Ascending aorta (tissue), 2 donors: ENCODE data around the gene ASTL. TPM values are rescaled to one million over a fixed set of nuclear protein-coding genes. Genes with fewer than 3 reads are reported as not detected.
"Not testable (repeated sequence)": the region's sequence is repeated elsewhere in the genome, so short reads cannot be mapped to it uniquely, and the experiment has no call there.

Source experiments
- DNase-seq, 2 donors: peaks; one replicate each; pipeline ENCODE4 v3.0.0-alpha.2; 2019; ENCODE audit warnings: low spot score in 2 of 2
- H3K27ac ChIP-seq, 2 donors: fragments of 200-600 bp; sonication (generic); one replicate each; pipeline ENCODE4 v1.5.1; 2016 to 2017; ENCODE audit warnings: mild to moderate bottlenecking in 1 of 2
- H3K27me3 ChIP-seq: fragments of 200-600 bp; sonication (generic); one replicate; pipeline ENCODE4 v1.5.1; 2017
- H3K36me3 ChIP-seq, 2 donors: fragments of 200-600 bp; sonication (generic); one replicate each; pipeline ENCODE4 v1.5.1; 2016
- H3K4me1 ChIP-seq, 2 donors: fragments of 200-600 bp; sonication (generic); one replicate each; pipeline ENCODE4 v1.5.1; 2016 to 2017; ENCODE audit warnings: mild to moderate bottlenecking in 1 of 2
- H3K4me3 ChIP-seq, 2 donors: fragments of 200-600 bp; sonication (generic); one replicate each; pipeline ENCODE4 v1.5.1; 2016 to 2017; ENCODE audit warnings: mild to moderate bottlenecking in 1 of 2
- H3K9me3 ChIP-seq, 2 donors: fragments of 200-600 bp; sonication (generic); one replicate each; pipeline ENCODE4 v1.5.1; 2016
- CTCF ChIP-seq, 3 experiments: fragments of 200-600 bp in 2 of 3; fragments of 450-650 bp in 1 of 3; sonication (generic) in 2 of 3; IDR thresholded peaks; one replicate each; pipeline ENCODE4 v1.5.1; 2016 to 2019; ENCODE audit warnings: antibody characterized with exemption in 3 of 3, mild to moderate bottlenecking in 1 of 3, moderate library complexity in 1 of 3
- intact Hi-C: fragments of 100-400 bp; cut with DNase I; formaldehyde crosslinking; loops from one replicate; pipeline ENCODE4 v1.15.1; 2023
- total RNA-seq: library from RNA; depleted of rRNA; stranded (reverse); fragments of >200 nt; gene quantifications from one replicate; pipeline ENCODE4 v1.1.0, GENCODE V29; 2016

The ASTL gene
- total RNA-seq, 1 donor from 2014 or later, result not detected

GRCh38 chr2:96143231-96143847 is 5.0 kb upstream of the ASTL start:
- no peaks in the 10 kb centered on the region for H3K9me3 ChIP-seq
- H3K4me1 ChIP-seq, result peaks cover 12 to 25% of the 10 kb centered on the region in 2 donors
- no peak for DNase-seq
- TF ChIP-seq CTCF (IDR thresholded peaks at IDR 0.05), result no peak
- H3K4me3 ChIP-seq, result peak overlapping the region in 1 of 2 donors; percentile 78
- H3K27me3 ChIP-seq, result no peaks in the 10 kb centered on the region
- intact Hi-C loops, result no loop called here
- H3K36me3 ChIP-seq, result no peaks in the 10 kb centered on the region
- H3K27ac ChIP-seq, result no peak overlapping the region

GRCh38 chr2:96142217-96143113 is 4.2 kb upstream of the ASTL start:
- H3K4me1 ChIP-seq, result peaks cover 12 to 18% of the 10 kb centered on the region in 2 donors
- H3K9me3 ChIP-seq, result no peaks in the 10 kb centered on the region
- H3K36me3 ChIP-seq, result no peaks in the 10 kb centered on the region
- no peak overlapping the region for H3K4me3 ChIP-seq
- no peaks in the 10 kb centered on the region for H3K27me3 ChIP-seq
- intact Hi-C loops, result no loop called here
- no peak for TF ChIP-seq CTCF (IDR thresholded peaks at IDR 0.05)
- H3K27ac ChIP-seq, result no peak overlapping the region
- no peak for DNase-seq

GRCh38 chr2:96141624-96141967 is 3.3 kb upstream of the ASTL start:
- H3K36me3 ChIP-seq, H3K4me3 ChIP-seq, intact Hi-C loops, H3K27ac ChIP-seq, H3K27me3 ChIP-seq, DNase-seq, H3K9me3 ChIP-seq: not testable (repeated sequence)
- H3K4me1 ChIP-seq, result peaks cover 11 to 12% of the 10 kb centered on the region in 2 donors

GRCh38 chr2:96140941-96141623 is 2.8 kb upstream of the ASTL start:
- Histone ChIP-seq H3K27me3 (no peaks in the 10 kb centered on the region), H3K27ac (no peak overlapping the region), H3K4me1 (peaks cover 6 to 9% of the 10 kb centered on the region in 2 donors), H3K4me3 (no peak overlapping the region), H3K36me3 (no peaks in the 10 kb centered on the region), H3K9me3 (no peaks in the 10 kb centered on the region)
- DNase-seq, result no peak
- intact Hi-C loops, result no loop called here
- TF ChIP-seq CTCF (IDR thresholded peaks at IDR 0.05), result no peak

GRCh38 chr2:96139181-96139758 is 968 bp upstream of the ASTL start:
- DNase-seq, result no peak
- H3K4me1 ChIP-seq, result no peaks in the 10 kb centered on the region
- no peaks in the 10 kb centered on the region for H3K36me3 ChIP-seq
- no peaks in the 10 kb centered on the region for H3K9me3 ChIP-seq
- TF ChIP-seq CTCF (IDR thresholded peaks at IDR 0.05), result no peak
- no peak overlapping the region for H3K27ac ChIP-seq
- intact Hi-C loops, result loop anchor here (1.0 kb wide), 1 partner anchor 35 kb away; no protein-coding TSS in a partner anchor
- no peaks in the 10 kb centered on the region for H3K27me3 ChIP-seq
- no peak overlapping the region for H3K4me3 ChIP-seq
